H1 (cell line): ENCODE results near the gene ZNF771. TPM values are rescaled to one million over a fixed set of nuclear protein-coding genes. Genes with fewer than 3 reads are reported as not detected.

Experiments
- CBX5 ChIP-seq: fragments of 300-800, 300-1000 bp; sonication (generic); IDR thresholded peaks from 2 replicates; pipeline ENCODE4 v1.7.1; 2016; ENCODE audit warnings: antibody characterized with exemption, low read length, low read depth
- GABPA ChIP-seq: IDR thresholded peaks from 2 replicates; pipeline ENCODE4 v1.6.1; 2011; ENCODE audit warnings: mild to moderate bottlenecking, low read length, moderate library complexity, borderline replicate concordance; ENCODE audit not compliant: insufficient read depth
- HDAC2 ChIP-seq, 2 experiments: fragments of 300-600 bp in 1 of 2; sonication (generic) in 1 of 2; IDR thresholded peaks; 2 replicates each; pipeline ENCODE4 v1.6.1; 2011 to 2012; ENCODE audit warnings: low read depth in 2 of 2, low read length in 2 of 2, mild to moderate bottlenecking in 2 of 2, moderate library complexity in 2 of 2, borderline replicate concordance in 1 of 2, inconsistent platforms in 1 of 2
- RBBP5 ChIP-seq: IDR thresholded peaks from 2 replicates; pipeline ENCODE4 v1.7.1; 2012; ENCODE audit warnings: low read depth, mild to moderate bottlenecking, inconsistent platforms, low read length, moderate library complexity, borderline replicate concordance
- polyA plus RNA-seq, 7 experiments: library from polyadenylated mRNA; depleted of rRNA in 3 of 7; stranded (reverse) in 5 of 7; unstranded in 2 of 7; fragments of >200 nt in 5 of 7; fragments of 200-250 nt in 2 of 7; gene quantifications; 1 replicate in 5 of 7; 2 replicates in 1 of 7; 4 replicates in 1 of 7; pipeline versions ENCODE4 v1.2.1 to v1.2.3, GENCODE V29; 2011 to 2013; ENCODE audit warnings: missing spikeins in 2 of 7, mixed read lengths in 2 of 7
- total RNA-seq: library from RNA; stranded (reverse); fragmentation: NEBNext Ultra II Directional; extraction: Animal tissue kit (Norgen Biotek cat#: 25700); gene quantifications from 2 replicates; pipeline ENCODE4 v1.2.1, GENCODE V29; 2021

ZNF771 gene
- total and polyA plus RNA-seq, 2 of the 8 experiments (the other 6 are each of a cell fraction or from before 2014, with no cell fraction given), result 10.6 to 15.7 TPM

GRCh38 chr16:30445408-30446202, 38.2 kb downstream of the ZNF771 start, which contains the start of gene SEPHS2 (continued):
- TF ChIP-seq HDAC2 (IDR thresholded peaks at IDR 0.05; ENCODE audit: borderline replicate concordance in 1 of 2, low read depth in 2 of 2, low read length in 2 of 2) (peak in 1 of 2 experiments; percentile 80; a peak in 2 of 4 replicates), RBBP5 (peak; percentile 90; the same call in 1 of the 2 replicates), CBX5 (no peak), GABPA (no peak)
